Measurements from ENCODE around the gene NDUFC2. TPM values are rescaled to one million over a fixed set of nuclear protein-coding genes. Genes with fewer than 3 reads are reported as not detected.
"Not testable (repeated sequence)": the region's sequence is repeated elsewhere in the genome, so short reads cannot be mapped to it uniquely, and the experiment has no call there.

The NDUFC2 gene
- total RNA-seq, 1 donor from 2014 or later: 175 TPM

- TF ChIP-seq, protein P1, sequence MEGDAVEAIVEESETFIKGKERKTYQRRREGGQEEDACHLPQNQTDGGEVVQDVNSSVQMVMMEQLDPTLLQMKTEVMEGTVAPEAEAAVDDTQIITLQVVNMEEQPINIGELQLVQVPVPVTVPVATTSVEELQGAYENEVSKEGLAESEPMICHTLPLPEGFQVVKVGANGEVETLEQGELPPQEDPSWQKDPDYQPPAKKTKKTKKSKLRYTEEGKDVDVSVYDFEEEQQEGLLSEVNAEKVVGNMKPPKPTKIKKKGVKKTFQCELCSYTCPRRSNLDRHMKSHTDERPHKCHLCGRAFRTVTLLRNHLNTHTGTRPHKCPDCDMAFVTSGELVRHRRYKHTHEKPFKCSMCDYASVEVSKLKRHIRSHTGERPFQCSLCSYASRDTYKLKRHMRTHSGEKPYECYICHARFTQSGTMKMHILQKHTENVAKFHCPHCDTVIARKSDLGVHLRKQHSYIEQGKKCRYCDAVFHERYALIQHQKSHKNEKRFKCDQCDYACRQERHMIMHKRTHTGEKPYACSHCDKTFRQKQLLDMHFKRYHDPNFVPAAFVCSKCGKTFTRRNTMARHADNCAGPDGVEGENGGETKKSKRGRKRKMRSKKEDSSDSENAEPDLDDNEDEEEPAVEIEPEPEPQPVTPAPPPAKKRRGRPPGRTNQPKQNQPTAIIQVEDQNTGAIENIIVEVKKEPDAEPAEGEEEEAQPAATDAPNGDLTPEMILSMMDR (IDR thresholded peaks at IDR 0.05): peak; percentile 13
- no peak for DNase-seq (ENCODE audit: low spot score)
- Mint-ChIP-seq H3K4me3 (ENCODE audit: unreplicated experiment) (no peak overlapping the region), H3K27ac (ENCODE audit: unreplicated experiment) (no peak overlapping the region), H3K9me3 (ENCODE audit: low read depth) (no peaks in the 10 kb centered on the region), H3K27me3 (ENCODE audit: low read depth) (no peaks in the 10 kb centered on the region), H3K4me1 (ENCODE audit: low read depth) (peaks cover 27% of the 10 kb centered on the region), H3K36me3 (ENCODE audit: low read depth) (no peaks in the 10 kb centered on the region)
These were observed 31.1 kb downstream of the NDUFC2 start for GRCh38 chr11:78048561-78048960.

GRCh38 chr11:78046486-78046854 lies 33.2 kb downstream of the NDUFC2 start:
- H3K4me3 Mint-ChIP-seq (ENCODE audit: unreplicated experiment): peak overlapping the region; percentile 36
- H3K27me3 Mint-ChIP-seq (ENCODE audit: low read depth): no peaks in the 10 kb centered on the region
- H3K36me3 Mint-ChIP-seq (ENCODE audit: low read depth): no peaks in the 10 kb centered on the region
- no peaks in the 10 kb centered on the region for H3K9me3 Mint-ChIP-seq (ENCODE audit: low read depth)
- peak overlapping the region; percentile 11 for H3K27ac Mint-ChIP-seq (ENCODE audit: unreplicated experiment)
- TF ChIP-seq, protein P1 (IDR thresholded peaks at IDR 0.05): peak; percentile 68
- no peak for DNase-seq (ENCODE audit: low spot score)
- peaks cover 25% of the 10 kb centered on the region for H3K4me1 Mint-ChIP-seq (ENCODE audit: low read depth)

GRCh38 chr11:78045851-78046485 lies 33.7 kb downstream of the NDUFC2 start:
- Mint-ChIP-seq H3K27ac (ENCODE audit: unreplicated experiment) (peak overlapping the region; percentile 46), H3K4me3 (ENCODE audit: unreplicated experiment) (peak overlapping the region; percentile 66)

GRCh38 chr11:78044706-78045105 lies 35.0 kb downstream of the NDUFC2 start:
- Mint-ChIP-seq H3K4me1 (ENCODE audit: low read depth) (peaks cover 30% of the 10 kb centered on the region), H3K27me3 (ENCODE audit: low read depth) (no peaks in the 10 kb centered on the region), H3K4me3 (ENCODE audit: unreplicated experiment) (no peak overlapping the region), H3K27ac (ENCODE audit: unreplicated experiment) (no peak overlapping the region), H3K36me3 (ENCODE audit: low read depth) (no peaks in the 10 kb centered on the region), H3K9me3 (ENCODE audit: low read depth) (no peaks in the 10 kb centered on the region)
- no peak for DNase-seq (ENCODE audit: low spot score)
- TF ChIP-seq, protein P1 (IDR thresholded peaks at IDR 0.05): no peak

More at GRCh38 chr11:78045851-78046485, 33.7 kb downstream of the NDUFC2 start:
- no peak for DNase-seq (ENCODE audit: low spot score)
- no peaks in the 10 kb centered on the region for H3K36me3 Mint-ChIP-seq (ENCODE audit: low read depth)
- no peaks in the 10 kb centered on the region for H3K27me3 Mint-ChIP-seq (ENCODE audit: low read depth)
- TF ChIP-seq, protein P1 (IDR thresholded peaks at IDR 0.05): peak; percentile 99
- no peaks in the 10 kb centered on the region for H3K9me3 Mint-ChIP-seq (ENCODE audit: low read depth)
- H3K4me1 Mint-ChIP-seq (ENCODE audit: low read depth): peaks cover 23% of the 10 kb centered on the region

DNA sequence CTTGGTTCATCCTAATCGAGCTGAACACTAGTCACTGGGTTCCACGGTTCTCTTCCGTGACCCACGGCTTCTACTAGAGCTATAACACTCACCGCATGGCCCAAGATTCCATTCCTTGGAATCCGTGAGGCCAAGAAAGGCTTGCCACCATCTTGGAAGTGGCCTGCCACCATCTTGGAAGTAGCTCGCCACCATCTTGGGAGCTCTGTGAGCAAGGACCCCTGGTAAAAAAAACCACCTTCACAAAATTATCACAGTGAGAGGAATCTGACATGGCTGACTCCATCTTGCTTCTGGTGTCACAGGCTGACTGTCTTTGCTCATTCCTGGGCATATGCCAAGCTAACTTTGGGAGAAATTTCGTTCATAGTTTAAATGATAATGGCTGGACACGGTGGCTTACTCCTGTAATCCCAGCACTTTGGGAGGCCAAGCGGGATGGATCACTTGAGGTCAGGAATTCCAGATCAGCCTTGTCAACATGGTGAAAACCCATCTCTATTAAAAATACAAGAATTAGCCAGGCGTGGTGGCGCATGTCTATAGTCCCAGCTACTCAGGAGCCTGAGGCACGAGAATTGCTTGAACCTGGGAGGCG lies 37.7 kb downstream of the NDUFC2 start:
- TF ChIP-seq, protein P1 (IDR thresholded peaks at IDR 0.05): no peak
- H3K4me1 Mint-ChIP-seq (ENCODE audit: low read depth): peaks cover 54% of the 10 kb centered on the region

DNA sequence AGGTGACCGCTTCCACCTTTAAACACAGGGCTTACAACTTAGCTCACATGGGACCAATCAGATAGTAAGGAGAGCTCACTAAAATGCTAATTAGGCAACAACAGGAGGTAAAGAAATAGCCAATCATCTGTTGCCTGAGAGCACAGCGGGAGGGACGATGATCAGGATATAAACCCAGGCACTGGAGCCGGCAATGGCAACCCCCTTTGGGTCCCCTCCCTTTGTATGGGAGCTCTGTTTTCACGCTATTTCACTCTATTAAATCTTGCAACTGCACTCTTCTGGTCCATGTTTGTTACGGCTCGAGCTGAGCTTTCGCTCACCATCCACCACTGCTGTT lies 38.3 kb downstream of the NDUFC2 start:
- H3K27ac Mint-ChIP-seq (ENCODE audit: unreplicated experiment): peak overlapping the region; percentile 66
- not testable (repeated sequence) for H3K9me3 Mint-ChIP-seq (ENCODE audit: low read depth); H3K36me3 Mint-ChIP-seq (ENCODE audit: low read depth); H3K4me3 Mint-ChIP-seq (ENCODE audit: unreplicated experiment); DNase-seq (ENCODE audit: low spot score); H3K27me3 Mint-ChIP-seq (ENCODE audit: low read depth)
- H3K4me1 Mint-ChIP-seq (ENCODE audit: low read depth): peaks cover 58% of the 10 kb centered on the region

More for the DNA sequence above, 37.7 kb downstream of the NDUFC2 start:
- H3K9me3 Mint-ChIP-seq (ENCODE audit: low read depth): no peaks in the 10 kb centered on the region
- H3K36me3 Mint-ChIP-seq (ENCODE audit: low read depth): no peaks in the 10 kb centered on the region
- peak overlapping the region; percentile 66 for H3K27ac Mint-ChIP-seq (ENCODE audit: unreplicated experiment)
- no peaks in the 10 kb centered on the region for H3K27me3 Mint-ChIP-seq (ENCODE audit: low read depth)
- H3K4me3 Mint-ChIP-seq (ENCODE audit: unreplicated experiment): no peak overlapping the region
- DNase-seq (ENCODE audit: low spot score): no peak

Data from chondrocyte (in vitro differentiated cells).